Heart left ventricle (tissue), 16 donors: ENCODE results near the gene TMEM62. TPM values are rescaled to one million over a fixed set of nuclear protein-coding genes. Genes with fewer than 3 reads are reported as not detected.

Experiments
- ATAC-seq, 4 donors: fragments of 200-7000 bp; cut with Tn5 transposase; one replicate each; pipeline ENCODE4 v1.9.1; 2020 to 2022; ENCODE audit warnings: moderate library complexity in 4 of 4, mild to moderate bottlenecking in 3 of 4, moderate number of reproducible peaks in 1 of 4
- DNase-seq, 5 donors: peaks; one replicate each; pipeline ENCODE4 v3.0.0-alpha.2; 2020
- H3K27ac ChIP-seq, 12 donors: fragments of 200-600 bp; sonication (generic) in 4 of 12; one replicate each; pipeline versions ENCODE4 v1.5.0 to v1.8.0; 2016 to 2022; ENCODE audit warnings: mild to moderate bottlenecking in 2 of 12
- H3K27me3 ChIP-seq, 9 donors: fragments of 200-600 bp; sonication (generic) in 2 of 9; one replicate each; pipeline versions ENCODE4 v1.5.1 to v1.8.0; 2016 to 2022; ENCODE audit warnings: mild to moderate bottlenecking in 3 of 9
- H3K36me3 ChIP-seq, 9 donors: fragments of 200-600 bp; sonication (generic) in 2 of 9; one replicate each; pipeline versions ENCODE4 v1.5.0 to v1.8.0; 2018 to 2022; ENCODE audit warnings: mild to moderate bottlenecking in 2 of 9
- H3K4me1 ChIP-seq, 12 donors: fragments of 200-600 bp; sonication (generic) in 4 of 12; one replicate each; pipeline versions ENCODE4 v1.5.0 to v1.8.0; 2016 to 2022; ENCODE audit warnings: mild to moderate bottlenecking in 3 of 12
- H3K4me3 ChIP-seq, 12 donors: fragments of 200-600 bp; sonication (generic) in 4 of 12; one replicate each; pipeline versions ENCODE4 v1.5.0 to v1.8.0; 2017 to 2022; ENCODE audit warnings: mild to moderate bottlenecking in 9 of 12, moderate library complexity in 4 of 12
- H3K9me3 ChIP-seq, 12 donors: fragments of 200-600 bp; sonication (generic) in 4 of 12; one replicate each; pipeline versions ENCODE4 v1.5.0 to v1.8.0; 2016 to 2022; ENCODE audit warnings: mild to moderate bottlenecking in 1 of 12
- POLR2A ChIP-seq, 2 donors: fragments of 450-650 bp; IDR thresholded peaks; one replicate each; pipeline ENCODE4 v1.6.1; 2017; ENCODE audit warnings: antibody characterized with exemption in 2 of 2, mild to moderate bottlenecking in 2 of 2, moderate library complexity in 2 of 2
- WGBS, 4 donors: extraction: QIAGEN DNeasy Blood & Tissue Kit in 2 of 4; methylation state at CpG; one replicate each; pipeline versions ENCODE4 v1.1.5 to v1.1.7; 2013 to 2018; 5-methylcytosine and 5-hydroxymethylcytosine counted together
- intact Hi-C, 10 donors: fragments of 100-400 bp; cut with DNase I; formaldehyde crosslinking; loops; one replicate each; pipeline versions ENCODE4 v1.11.1 to v1.14.2; 2022
- polyA plus RNA-seq, 2 donors: library from polyadenylated mRNA; stranded (reverse); fragments of 200-250 nt; gene quantifications; one replicate each; pipeline ENCODE4 v1.2.3, GENCODE V29; 2013
- total RNA-seq, 9 donors: library from RNA; depleted of rRNA in 2 of 9; stranded (reverse); fragments of >200 nt in 2 of 9; fragmentation: NEBNext Ultra II Directional in 3 of 9; extraction: Animal tissue kit (Norgen Biotek cat#: 25700) in 3 of 9; gene quantifications; one replicate each; pipeline versions ENCODE4 v1.1.0 to v1.2.4, GENCODE V29; 2016 to 2023
- TF ChIP-seq, protein P1 (sequence below), 12 donors: fragments of 200-600 bp; sonication (generic) in 4 of 12; IDR thresholded peaks; one replicate each; pipeline versions ENCODE4 v1.5.0 to v1.8.0; 2018 to 2022; ENCODE audit warnings: antibody characterized with exemption in 12 of 12, mild to moderate bottlenecking in 5 of 12
- donor health status: ischemic (EF 13 %, LVEDD 7.1; RV severe dilation, severe dysfunction).
- donor health status: healthy with polysubstance abuse.
- donor health status: DM: no; HTN: yes; CAD: no.
- donor health status: DM: no; HTN: no; CAD: no.
- donor health status: ischemic (EF 25% LVEDD 6.9; RV normal size, moderate dysfunction).
- donor health status: ischemic (EF 25% LVEDD 5.7; RV mildly dilated, moderate dysfunction).
- donor health status: healthy.
- donor health status: DM: yes; HTN: yes; CAD: no.
- donor health status: ischemic (EF 35%, LVEDD 5.7; RV mildly dilated, moderate dysfunction).
- donor health status: nonischemic (EF 11% LVEDD 7.7; RV severe dilation, severe dysfunction).
- donor health status: DM: yes; HTN: yes; CAD: no.
- donor health status: PGD.
- donor health status: ischemic (EF 29% LVEDD 5.4; RV normal size, mild dysfunction).
- donor health status: nonischemic (EF 23%, LVEDD 6.1; RV moderate dilation, normal function).

Gene TMEM62
- total and polyA plus RNA-seq, 11 donors: 8.2 to 18.5 (median 12.8) TPM

DNA sequence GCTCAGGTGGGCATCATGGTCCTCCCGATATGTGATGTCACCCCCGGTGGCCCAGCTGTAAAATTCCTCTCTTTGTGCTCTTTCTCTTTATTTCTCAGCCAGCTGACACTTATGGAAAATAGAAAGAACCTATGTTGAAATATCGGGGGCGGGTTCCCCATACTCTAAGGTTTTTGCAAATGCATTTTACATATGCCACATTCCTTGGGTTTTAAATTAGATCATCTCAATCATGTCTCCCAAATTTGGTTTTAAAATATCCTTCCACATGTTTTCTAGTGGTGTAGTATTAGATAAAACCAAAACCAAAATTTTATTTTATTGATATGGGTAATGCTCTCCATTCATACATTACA lies 4.4 kb upstream of the TMEM62 start:
- peaks cover 0 to 5% (median 0%) of the 10 kb centered on the region in 12 donors for H3K9me3 ChIP-seq
- H3K4me1 ChIP-seq: peaks cover 0 to 14% (median 6%) of the 10 kb centered on the region in 12 donors
- H3K4me3 ChIP-seq: no peak overlapping the region
- intact Hi-C loops: no loop called here
- no peak for TF ChIP-seq POLR2A (IDR thresholded peaks at IDR 0.05)
- TF ChIP-seq, protein P1, sequence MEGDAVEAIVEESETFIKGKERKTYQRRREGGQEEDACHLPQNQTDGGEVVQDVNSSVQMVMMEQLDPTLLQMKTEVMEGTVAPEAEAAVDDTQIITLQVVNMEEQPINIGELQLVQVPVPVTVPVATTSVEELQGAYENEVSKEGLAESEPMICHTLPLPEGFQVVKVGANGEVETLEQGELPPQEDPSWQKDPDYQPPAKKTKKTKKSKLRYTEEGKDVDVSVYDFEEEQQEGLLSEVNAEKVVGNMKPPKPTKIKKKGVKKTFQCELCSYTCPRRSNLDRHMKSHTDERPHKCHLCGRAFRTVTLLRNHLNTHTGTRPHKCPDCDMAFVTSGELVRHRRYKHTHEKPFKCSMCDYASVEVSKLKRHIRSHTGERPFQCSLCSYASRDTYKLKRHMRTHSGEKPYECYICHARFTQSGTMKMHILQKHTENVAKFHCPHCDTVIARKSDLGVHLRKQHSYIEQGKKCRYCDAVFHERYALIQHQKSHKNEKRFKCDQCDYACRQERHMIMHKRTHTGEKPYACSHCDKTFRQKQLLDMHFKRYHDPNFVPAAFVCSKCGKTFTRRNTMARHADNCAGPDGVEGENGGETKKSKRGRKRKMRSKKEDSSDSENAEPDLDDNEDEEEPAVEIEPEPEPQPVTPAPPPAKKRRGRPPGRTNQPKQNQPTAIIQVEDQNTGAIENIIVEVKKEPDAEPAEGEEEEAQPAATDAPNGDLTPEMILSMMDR (IDR thresholded peaks at IDR 0.05): no peak
- DNase-seq: no peak
- no peak for ATAC-seq
- no peak overlapping the region for H3K27ac ChIP-seq
- H3K36me3 ChIP-seq: no peaks in the 10 kb centered on the region
- WGBS, 4 donors: 92 to 94% (median 93%) methylated on average over 4 of the region's 4 CpGs
- H3K27me3 ChIP-seq: no peaks in the 10 kb centered on the region

DNA sequence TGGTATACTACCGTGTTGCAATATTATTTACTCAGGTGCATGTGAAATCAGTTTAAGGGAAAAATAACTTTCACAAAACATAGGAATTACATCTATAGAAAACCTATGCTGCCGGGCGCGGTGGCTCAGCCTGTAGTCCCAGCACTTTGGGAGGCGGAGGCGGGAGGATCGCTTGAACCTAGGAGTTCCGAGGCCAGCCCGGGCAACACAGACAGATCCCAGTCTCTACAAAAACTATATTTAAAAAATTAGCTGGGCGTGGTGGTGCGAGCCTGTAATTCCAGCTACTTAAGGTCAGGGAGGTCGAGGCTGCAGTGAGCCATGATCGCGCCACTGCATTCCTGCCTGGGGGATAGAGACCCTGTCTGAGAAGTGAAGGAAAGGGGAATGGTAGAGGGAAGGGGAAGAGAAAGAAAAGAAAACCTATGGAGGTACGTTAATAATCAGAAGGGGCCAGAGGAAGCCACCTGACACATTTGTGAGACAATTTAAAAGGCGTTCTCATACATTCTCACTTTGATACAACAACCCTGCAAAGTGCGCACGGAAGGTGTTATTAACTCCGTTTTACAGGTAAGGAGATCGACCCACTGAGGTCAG lies 456 bp upstream of the TMEM62 start:
- peak overlapping the region; percentile 65 to 95 (median 82) for H3K4me3 ChIP-seq
- H3K36me3 ChIP-seq: peaks cover 0 to 29% (median 22%) of the 10 kb centered on the region in 9 donors
- TF ChIP-seq, protein P1 (IDR thresholded peaks at IDR 0.05): no peak
- TF ChIP-seq POLR2A (IDR thresholded peaks at IDR 0.05): no peak
- intact Hi-C loops: loop anchor here in 2 of 10 donors (1.0 to 2.0 kb wide), 2 partner anchors 26 to 27 kb away; partner anchors contain the start of gene UBR1 (in 2 of the 2)
- ATAC-seq: peak in 3 of 4 donors; percentile 3 to 23 (median 17)
- no peak for DNase-seq
- peak overlapping the region in 11 of 12 donors; percentile 61 to 89 (median 85) for H3K27ac ChIP-seq
- peaks cover 0 to 29% (median 14%) of the 10 kb centered on the region in 12 donors for H3K4me1 ChIP-seq
- 29 to 33% (median 30%) methylated on average over 20 of the region's 20 CpGs for WGBS, 4 donors
- peaks cover 0 to 5% (median 0%) of the 10 kb centered on the region in 12 donors for H3K9me3 ChIP-seq
- H3K27me3 ChIP-seq: no peaks in the 10 kb centered on the region

DNA sequence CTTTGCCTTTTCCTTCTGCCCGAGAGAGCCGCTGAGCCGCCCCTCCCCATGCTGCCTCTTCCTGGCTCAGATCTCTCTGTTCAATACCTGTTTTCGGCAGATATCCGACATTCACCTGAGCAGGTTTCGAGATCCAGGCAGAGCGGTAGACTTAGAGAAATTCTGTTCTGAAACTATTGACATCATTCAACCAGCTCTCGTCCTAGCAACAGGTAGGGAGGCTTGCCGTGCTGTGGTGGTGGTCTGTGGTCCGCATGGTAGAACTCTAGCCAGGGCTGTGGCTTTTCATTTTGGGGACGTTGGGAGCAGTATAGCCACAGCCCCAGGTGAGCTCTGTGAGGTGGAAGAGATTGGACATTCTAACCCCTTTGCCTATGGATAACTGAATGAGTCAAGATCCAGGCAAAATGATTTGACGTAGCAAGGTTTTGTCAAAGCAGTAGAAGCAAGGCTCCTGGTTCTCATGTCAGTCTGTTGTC lies 810 bp downstream of the TMEM62 start:
- DNase-seq: no peak
- ATAC-seq: peak in 1 of 4 donors; percentile 4
- no peaks in the 10 kb centered on the region for H3K9me3 ChIP-seq
- TF ChIP-seq, protein P1 (IDR thresholded peaks at IDR 0.05): no peak
- no peak for TF ChIP-seq POLR2A (IDR thresholded peaks at IDR 0.05)
- H3K36me3 ChIP-seq: peaks cover 0 to 42% (median 33%) of the 10 kb centered on the region in 9 donors
- H3K27ac ChIP-seq: peak overlapping the region in 11 of 12 donors; percentile 61 to 89 (median 85)
- intact Hi-C loops: no loop called here
- H3K4me3 ChIP-seq: peak overlapping the region; percentile 65 to 95 (median 82)
- peaks cover 0 to 22% (median 14%) of the 10 kb centered on the region in 12 donors for H3K4me1 ChIP-seq
- no peaks in the 10 kb centered on the region for H3K27me3 ChIP-seq
- WGBS, 4 donors: 17 to 24% (median 20%) methylated on average over 12 of the region's 12 CpGs

DNA sequence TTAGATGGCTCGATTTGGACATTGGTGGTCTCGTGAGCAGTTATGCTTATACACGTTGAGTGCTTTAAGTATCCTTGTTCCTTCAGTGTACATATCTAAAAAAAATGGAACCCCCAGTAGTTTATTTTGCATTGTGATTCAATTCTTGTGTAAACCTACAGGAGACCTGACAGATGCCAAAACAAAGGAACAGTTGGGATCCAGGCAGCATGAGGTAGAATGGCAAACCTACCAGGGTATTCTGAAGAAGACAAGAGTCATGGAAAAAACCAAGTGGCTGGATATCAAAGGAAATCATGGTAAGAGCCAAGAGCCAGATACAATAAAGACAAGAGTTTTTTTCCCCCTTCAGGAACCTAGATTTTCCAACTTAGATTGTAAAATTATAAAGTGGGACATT lies 2.0 kb downstream of the TMEM62 start:
- no peak for DNase-seq
- no peak for ATAC-seq
- Histone ChIP-seq H3K36me3 (peaks cover 0 to 53% (median 44%) of the 10 kb centered on the region in 9 donors), H3K4me1 (peaks cover 0 to 22% (median 14%) of the 10 kb centered on the region in 12 donors), H3K27me3 (no peaks in the 10 kb centered on the region), H3K4me3 (no peak overlapping the region), H3K9me3 (no peaks in the 10 kb centered on the region), H3K27ac (no peak overlapping the region)
- WGBS, 4 donors: 84 to 93% (median 91%) methylated on average over 3 of the region's 3 CpGs
- intact Hi-C loops: no loop called here
- no peak for TF ChIP-seq POLR2A (IDR thresholded peaks at IDR 0.05)
- TF ChIP-seq, protein P1 (IDR thresholded peaks at IDR 0.05): no peak
